ENCODE data around the gene SOX13.

Gene SOX13

GRCh38 chr1:204149107-204149506, 76.2 kb downstream of the SOX13 start:
- Histone ChIP-seq H3K4me3 (ENCODE audit: low read length) (no peak overlapping the region), H3F3A (ENCODE audit: control insufficient read depth, insufficient read depth) (no peaks in the 10 kb centered on the region), H3K36me3 (ENCODE audit: control insufficient read depth, low read length) (no peaks in the 10 kb centered on the region), H3K79me2 (ENCODE audit: control insufficient read depth, low read length) (no peaks in the 10 kb centered on the region), H3K4me1 (ENCODE audit: control insufficient read depth, low read length) (no peaks in the 10 kb centered on the region), H3K27ac (ENCODE audit: low read depth, low read length) (no peak overlapping the region), H3K27me3 (ENCODE audit: control insufficient read depth, low read length) (peaks cover 8% of the 10 kb centered on the region; the same call in 1 of the 2 replicates), H3K4me2 (ENCODE audit: low read length) (no peak overlapping the region), H3K9me2 (replicated peaks; ENCODE audit: control insufficient read depth, low read length) (no peaks in the 10 kb centered on the region), H4K20me1 (ENCODE audit: control insufficient read depth, insufficient read depth, low read depth, low read length) (no peaks in the 10 kb centered on the region), H3K9me3 (ENCODE audit: control insufficient read depth, insufficient read depth, low read length) (no peaks in the 10 kb centered on the region)
- TF ChIP-seq CTCF (IDR thresholded peaks at IDR 0.05; ENCODE audit: low read depth, low read length, poor library complexity, severe bottlenecking), result no peak

GRCh38 chr1:204149635-204150565, 77.0 kb downstream of the SOX13 start:
- no peak overlapping the region for H3K4me3 ChIP-seq (ENCODE audit: low read length)

GRCh38 chr1:204150702-204151551, 78.0 kb downstream of the SOX13 start:
- Histone ChIP-seq H4K20me1 (ENCODE audit: control insufficient read depth, insufficient read depth, low read depth, low read length) (no peaks in the 10 kb centered on the region), H3K27ac (ENCODE audit: low read depth, low read length) (no peak overlapping the region), H3K9me3 (ENCODE audit: control insufficient read depth, insufficient read depth, low read length) (no peaks in the 10 kb centered on the region), H3K9me2 (replicated peaks; ENCODE audit: control insufficient read depth, low read length) (no peaks in the 10 kb centered on the region), H3K4me3 (ENCODE audit: low read length) (no peak overlapping the region), H3F3A (ENCODE audit: control insufficient read depth, insufficient read depth) (no peaks in the 10 kb centered on the region), H3K4me2 (ENCODE audit: low read length) (no peak overlapping the region), H3K36me3 (ENCODE audit: control insufficient read depth, low read length) (no peaks in the 10 kb centered on the region), H3K27me3 (ENCODE audit: control insufficient read depth, low read length) (no peaks in the 10 kb centered on the region), H3K79me2 (ENCODE audit: control insufficient read depth, low read length) (no peaks in the 10 kb centered on the region), H3K4me1 (ENCODE audit: control insufficient read depth, low read length) (no peaks in the 10 kb centered on the region)
- no peak for TF ChIP-seq CTCF (IDR thresholded peaks at IDR 0.05; ENCODE audit: low read depth, low read length, poor library complexity, severe bottlenecking)
- no peak for TF ChIP-seq EZH2phosphoT487 (IDR thresholded peaks at IDR 0.05; ENCODE audit: borderline replicate concordance, low read length)

More at GRCh38 chr1:204149635-204150565, 77.0 kb downstream of the SOX13 start:
- Histone ChIP-seq H3K27ac (ENCODE audit: low read depth, low read length) (no peak overlapping the region), H3K4me2 (ENCODE audit: low read length) (no peak overlapping the region), H3K9me2 (replicated peaks; ENCODE audit: control insufficient read depth, low read length) (no peaks in the 10 kb centered on the region), H3K36me3 (ENCODE audit: control insufficient read depth, low read length) (no peaks in the 10 kb centered on the region), H3K27me3 (ENCODE audit: control insufficient read depth, low read length) (peaks cover 8% of the 10 kb centered on the region; the same call in 1 of the 2 replicates), H3F3A (ENCODE audit: control insufficient read depth, insufficient read depth) (no peaks in the 10 kb centered on the region), H3K9me3 (ENCODE audit: control insufficient read depth, insufficient read depth, low read length) (no peaks in the 10 kb centered on the region), H3K4me1 (ENCODE audit: control insufficient read depth, low read length) (no peaks in the 10 kb centered on the region), H3K79me2 (ENCODE audit: control insufficient read depth, low read length) (no peaks in the 10 kb centered on the region), H4K20me1 (ENCODE audit: control insufficient read depth, insufficient read depth, low read depth, low read length) (no peaks in the 10 kb centered on the region)
- TF ChIP-seq EZH2phosphoT487 (IDR thresholded peaks at IDR 0.05; ENCODE audit: borderline replicate concordance, low read length) (no peak), CTCF (IDR thresholded peaks at IDR 0.05; ENCODE audit: low read depth, low read length, poor library complexity, severe bottlenecking) (no peak)

Data from DOHH2 (cell line).